ENCODE data around the gene CHD3.

DNA sequence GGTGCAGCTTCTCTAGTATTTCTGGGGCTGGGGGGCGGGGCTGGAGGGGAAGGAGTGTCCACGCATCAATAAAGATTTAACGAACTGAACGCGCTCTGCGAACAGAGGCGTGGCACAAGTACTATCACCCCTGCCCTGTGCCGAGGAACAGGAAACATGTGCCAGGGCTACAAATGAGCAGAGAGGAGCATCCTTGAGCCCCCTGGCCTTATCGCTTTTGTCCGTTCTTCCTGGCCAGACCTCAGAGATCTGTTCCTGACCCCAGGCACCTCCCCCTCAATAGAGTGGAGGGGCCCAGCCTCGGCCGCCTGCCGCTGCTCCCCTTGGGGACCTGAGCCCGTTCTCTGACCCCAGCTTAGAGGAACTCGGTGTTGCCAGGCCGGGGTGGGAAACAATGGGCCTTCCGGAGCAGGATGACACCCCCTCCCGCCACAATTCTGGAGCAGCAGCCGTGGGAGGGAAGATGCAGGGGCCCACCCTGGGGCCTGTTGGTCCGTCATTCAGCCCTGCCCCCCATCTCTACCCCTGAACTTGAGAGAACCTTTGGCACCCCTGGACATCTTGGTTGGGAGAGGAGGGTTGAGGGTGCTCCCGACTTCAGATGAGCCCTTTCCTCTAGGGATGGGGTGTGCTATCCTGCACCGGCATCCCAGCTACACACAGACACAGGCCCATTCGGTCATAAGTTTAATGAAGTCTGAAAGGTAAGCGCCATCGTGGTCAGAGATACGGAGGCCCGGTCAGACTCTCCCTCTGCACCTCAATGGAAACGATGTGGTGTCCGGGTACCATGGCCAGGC is 32.4 kb upstream of the CHD3 start:
- TF ChIP-seq POLR2A (IDR thresholded peaks at IDR 0.05; ENCODE audit: low read length) (no peak), GATA1 (IDR thresholded peaks at IDR 0.05; ENCODE audit: low read depth, low read length) (no peak)
